Forelimb muscle (tissue), 1 donor: ENCODE data around the gene ETV6. TPM values are rescaled to one million over a fixed set of nuclear protein-coding genes. Genes with fewer than 3 reads are reported as not detected.

ENCODE experiments used
- DNase-seq: peaks from one replicate; pipeline ENCODE4 v3.0.0-alpha.2; 2013; ENCODE audit warnings: low read depth
- polyA plus RNA-seq: library from polyadenylated mRNA; unstranded; fragments of 120-200 nt; gene quantifications from one replicate; pipeline ENCODE4 v1.2.1, GENCODE V29; 2013; ENCODE audit not compliant: insufficient read length

The ETV6 gene
- polyA plus RNA-seq, 1 donor = 10.9 TPM

DNA sequence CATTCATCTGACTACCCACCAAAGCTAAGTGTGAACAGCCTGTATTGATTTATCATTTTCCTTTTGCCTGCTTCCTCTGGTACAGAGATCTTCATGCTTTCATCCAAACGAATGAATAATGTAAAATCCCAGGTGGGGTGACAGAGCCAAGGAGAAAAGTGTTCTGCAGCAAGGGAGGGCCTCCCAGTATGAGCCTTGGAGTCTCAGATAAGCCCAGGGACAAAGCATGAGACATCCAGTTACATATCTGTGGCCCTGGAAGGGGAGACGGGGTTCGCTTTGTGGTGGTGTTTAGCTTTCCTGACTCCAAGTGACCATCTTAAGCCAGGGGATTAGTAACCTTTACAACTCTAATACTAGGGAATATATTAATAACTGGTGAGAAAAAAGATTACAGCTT lies 177.1 kb downstream of the ETV6 start:
- no peak for DNase-seq

- no peak for DNase-seq
These were observed 177.9 kb downstream of the ETV6 start for GRCh38 chr12:11827091-11828061.

GRCh38 chr12:11829764-11830194 lies 180.3 kb downstream of the ETV6 start:
- no peak for DNase-seq

DNA sequence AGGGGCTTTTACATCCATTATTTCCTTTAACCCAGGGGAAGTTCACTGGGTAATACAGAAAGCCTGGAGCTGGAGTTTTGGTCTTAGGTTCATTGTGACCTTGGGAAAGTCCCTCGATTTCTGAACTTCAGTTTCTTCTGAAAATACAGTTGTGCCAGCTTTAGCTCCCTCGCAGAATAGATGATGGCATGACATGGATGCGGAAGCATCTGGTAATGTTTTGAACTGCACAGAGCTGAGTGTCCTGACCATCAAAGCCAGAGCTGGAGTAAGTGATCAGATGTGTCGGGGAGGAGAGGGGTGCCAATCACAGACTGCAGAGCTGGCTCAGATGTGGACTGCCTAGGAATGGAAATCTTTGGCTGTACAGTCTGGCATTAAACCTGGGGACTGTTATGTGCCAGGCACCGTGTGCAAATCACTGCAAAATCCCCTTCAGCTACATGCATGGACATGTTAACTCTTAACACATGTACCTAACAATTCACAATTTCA lies 180.9 kb downstream of the ETV6 start:
- no peak for DNase-seq

- no peak for DNase-seq
These were observed 182.6 kb downstream of the ETV6 start for GRCh38 chr12:11832093-11832492.

DNA sequence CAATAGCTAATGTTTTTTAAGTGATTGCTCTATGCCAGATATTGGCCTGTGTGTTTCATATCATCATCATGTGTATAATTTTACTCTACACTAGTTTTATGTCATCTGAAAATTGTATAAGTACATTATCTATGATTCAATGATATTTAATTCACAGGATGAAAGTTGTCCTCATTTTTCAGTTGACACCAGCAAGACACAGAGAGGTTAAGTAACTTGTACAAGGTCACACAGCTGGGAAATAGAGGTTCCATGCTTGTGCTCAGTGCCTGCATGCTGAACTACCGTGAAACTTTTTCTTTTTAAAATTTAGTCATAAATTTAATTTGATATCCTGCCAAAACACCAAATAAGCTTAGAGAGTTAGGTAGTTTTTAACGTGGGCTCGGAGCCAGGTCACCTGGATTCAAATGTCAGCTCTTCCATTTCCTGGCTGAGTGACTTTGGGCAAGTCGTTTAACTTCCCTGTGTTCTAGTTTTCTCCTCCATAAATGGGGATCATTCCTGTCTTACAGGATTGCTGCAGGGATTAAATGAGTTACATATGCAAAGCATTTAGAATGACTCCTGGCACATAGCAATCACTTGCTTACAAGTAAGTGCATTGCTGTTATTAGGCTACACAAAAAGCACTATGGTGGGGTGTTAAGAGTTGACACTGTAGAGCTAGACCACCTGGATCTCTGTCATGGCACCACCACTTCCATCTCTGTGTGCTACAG lies 183.9 kb downstream of the ETV6 start:
- no peak for DNase-seq

- no peak for DNase-seq
These were observed 184.8 kb downstream of the ETV6 start for GRCh38 chr12:11834104-11834812.

GRCh38 chr12:11834931-11835330 lies 185.5 kb downstream of the ETV6 start:
- no peak for DNase-seq

GRCh38 chr12:11836282-11837151 lies 187.0 kb downstream of the ETV6 start:
- DNase-seq = no peak

- DNase-seq = no peak
These were observed 187.9 kb downstream of the ETV6 start for GRCh38 chr12:11837216-11837934.

GRCh38 chr12:11838403-11838802 lies 188.9 kb downstream of the ETV6 start:
- no peak for DNase-seq

DNA sequence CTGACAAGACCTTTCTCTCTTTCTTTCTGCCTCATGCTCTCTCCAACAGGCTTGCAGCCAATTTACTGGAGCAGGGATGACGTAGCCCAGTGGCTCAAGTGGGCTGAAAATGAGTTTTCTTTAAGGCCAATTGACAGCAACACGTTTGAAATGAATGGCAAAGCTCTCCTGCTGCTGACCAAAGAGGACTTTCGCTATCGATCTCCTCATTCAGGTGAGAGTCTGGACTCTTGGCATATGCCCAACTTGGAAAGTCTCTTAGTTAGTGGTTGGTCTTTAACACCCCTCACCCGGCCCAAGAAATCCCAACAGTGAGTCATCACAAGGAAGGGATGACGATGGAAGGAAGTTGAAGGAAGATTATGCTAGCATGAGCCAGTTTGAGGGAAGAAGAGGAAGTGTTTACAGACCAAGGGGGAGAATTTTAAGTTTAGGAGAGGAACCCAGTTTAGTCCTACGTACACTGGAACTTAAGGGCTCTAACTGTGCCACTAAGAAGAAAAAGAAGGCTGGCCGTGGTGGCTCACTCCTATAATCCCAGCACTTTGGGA lies 189.7 kb downstream of the ETV6 start:
- no peak for DNase-seq

DNA sequence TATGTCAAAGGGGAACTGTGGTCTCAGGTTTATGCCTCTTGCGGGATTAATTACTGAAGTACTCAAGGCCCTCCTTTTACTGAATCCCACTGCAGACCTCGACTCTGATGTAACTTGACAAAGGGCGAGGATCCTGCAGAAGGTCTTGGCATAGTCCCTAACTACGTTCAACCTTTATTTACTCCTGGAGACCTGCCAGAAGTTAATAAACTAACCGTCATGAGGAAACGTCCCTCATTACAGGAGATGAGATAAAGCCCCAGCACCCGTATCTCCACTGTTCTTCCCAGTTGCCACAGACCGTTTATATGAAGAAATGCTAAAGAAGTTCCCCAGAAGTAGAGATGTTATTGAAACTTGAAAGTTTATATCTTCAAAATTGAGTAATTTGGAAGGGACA lies 190.9 kb downstream of the ETV6 start:
- no peak for DNase-seq

- no peak for DNase-seq
These were observed 197.0 kb downstream of the ETV6 start for GRCh38 chr12:11846488-11846887.

GRCh38 chr12:11847539-11847938 lies 198.1 kb downstream of the ETV6 start:
- no peak for DNase-seq

DNA sequence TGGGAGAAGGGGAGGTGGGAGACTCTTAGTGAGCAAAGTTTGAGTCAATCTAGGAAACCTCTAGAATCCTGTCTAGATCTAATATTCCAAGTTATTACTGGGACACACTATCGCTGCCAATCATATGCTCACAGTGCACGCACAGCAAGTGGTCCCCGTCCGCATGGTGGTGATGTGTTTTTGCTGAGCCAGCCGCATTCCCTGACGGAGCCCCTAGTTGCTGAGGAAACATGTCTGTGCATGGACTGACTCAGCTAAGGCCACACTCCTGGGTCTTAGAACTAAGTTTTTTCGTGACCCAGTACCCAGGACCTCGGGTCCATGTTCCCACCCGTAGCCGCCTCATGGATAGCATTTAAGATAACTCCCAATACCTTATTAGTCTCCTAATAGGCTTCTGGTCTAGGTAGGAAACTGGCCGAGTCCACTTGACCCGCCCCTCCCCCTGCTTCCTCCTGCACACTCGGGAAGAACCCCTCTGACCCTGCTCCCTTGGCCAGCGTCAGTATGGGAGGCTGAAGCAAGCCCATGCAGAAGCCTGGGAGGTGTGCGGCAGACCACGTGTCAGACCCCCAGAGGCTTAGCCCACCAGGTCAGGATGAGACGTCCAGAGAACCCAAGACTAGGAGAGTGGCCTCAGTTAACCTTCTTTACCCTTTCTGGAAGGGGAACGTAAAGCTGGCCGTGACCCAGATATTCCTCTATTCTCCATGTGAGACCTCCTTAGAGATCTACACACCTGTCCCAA lies 200.5 kb downstream of the ETV6 start:
- DNase-seq = no peak

- DNase-seq = no peak
These were observed 203.7 kb downstream of the ETV6 start for GRCh38 chr12:11853126-11853525.

GRCh38 chr12:11854011-11854499 lies 204.6 kb downstream of the ETV6 start:
- no peak for DNase-seq

DNA sequence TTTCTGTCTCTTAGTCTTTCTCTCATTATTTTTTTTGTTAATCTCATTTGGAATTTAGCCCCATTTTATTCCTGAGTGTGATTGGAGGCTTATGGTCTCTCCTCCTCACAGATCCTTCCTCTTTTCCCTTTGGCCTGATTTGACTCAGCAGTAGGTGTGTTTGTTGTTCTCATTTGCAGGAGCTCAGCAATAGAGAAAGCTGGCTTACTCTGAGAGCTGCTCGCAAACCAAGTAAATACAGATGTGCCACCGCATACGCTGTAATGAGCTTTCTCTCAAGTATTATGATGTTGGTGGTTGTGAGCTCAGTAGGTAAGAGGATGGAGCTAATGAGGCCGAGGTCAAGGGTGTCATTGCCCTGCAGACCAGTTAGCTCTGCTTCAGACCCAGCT lies 206.5 kb downstream of the ETV6 start:
- DNase-seq = no peak
